ENCODE measurements around the gene GLT8D2.

GLT8D2 gene

DNA sequence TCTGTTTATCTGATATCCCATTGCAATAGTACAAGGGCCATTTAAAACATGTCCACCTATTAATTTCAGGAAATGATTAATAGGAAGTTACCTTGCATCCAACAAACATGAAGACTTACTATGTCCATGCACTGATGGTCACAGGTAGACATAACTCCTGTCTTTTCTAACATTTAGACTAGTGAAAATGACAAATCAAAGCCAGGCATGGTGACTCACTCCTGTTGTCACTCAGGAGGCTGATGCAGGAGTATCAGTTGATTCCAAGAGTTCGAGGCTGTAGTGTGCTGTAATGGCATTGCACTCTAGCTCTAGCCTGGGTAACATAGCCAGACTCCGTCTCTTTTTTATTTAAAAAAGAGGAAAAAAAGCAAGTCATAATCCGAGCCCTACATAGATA lies 105.0 kb downstream of the GLT8D2 start:
- no peak for DNase-seq

Data from NCI-H2081 (cell line).